Measurements from ENCODE around the gene TSNAX.

DNA sequence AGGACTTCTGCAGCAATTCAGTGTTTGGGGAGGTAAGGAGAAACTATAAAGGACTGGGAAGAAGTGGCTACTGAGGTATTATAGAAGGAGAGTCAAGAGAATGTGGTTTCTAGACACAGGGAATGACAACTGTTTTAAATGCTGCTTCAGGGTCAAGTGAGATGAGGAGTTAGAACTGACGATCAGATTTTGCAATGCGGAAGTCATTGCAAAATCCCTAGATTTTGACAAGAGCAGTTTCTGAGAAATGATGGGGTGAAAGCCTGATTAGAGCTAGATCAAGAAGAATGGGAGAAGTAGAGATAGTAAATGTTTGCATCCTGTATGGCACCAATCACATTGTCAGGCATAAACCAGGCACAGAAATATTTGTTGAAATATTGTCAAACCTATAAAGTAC, 4.7 kb upstream of the TSNAX start:
- TF ChIP-seq GATA2 (IDR thresholded peaks at IDR 0.05; ENCODE audit: low read depth, low read length) (no peak), GATA3 (IDR thresholded peaks at IDR 0.05; ENCODE audit: low read depth, low read length) (no peak)

Data from SH-SY5Y (cell line).